SK-N-SH (cell line): ENCODE data around the gene RPS5. TPM values are rescaled to one million over a fixed set of nuclear protein-coding genes. Genes with fewer than 3 reads are reported as not detected.

ENCODE experiments used
- CTCF ChIA-PET: fragments of 300-600, 350-600 bp; formaldehyde crosslinking; extraction: SDS; loops from one replicate; lab custom pipeline; 2021; lab: Yijun Ruan, JAX
- POLR2A ChIA-PET: fragments of 350-600 bp; sonication (Branson Sonifier 250); formaldehyde crosslinking; extraction: SDS; loops from one replicate; lab custom pipeline; 2020; ENCODE audit warnings: antibody characterized with exemption, inconsistent platforms; lab: Yijun Ruan, JAX
- DNase-seq: peaks from one replicate; pipeline ENCODE4 v3.0.0; 2012
- H2AFZ ChIP-seq: fragments of 200-600 bp; sonication (generic); 2 replicates; pipeline ENCODE4 v1.8.1; 2016; ENCODE audit warnings: antibody characterized with exemption, mild to moderate bottlenecking, low read depth
- H3F3A ChIP-seq: fragments of 200-600 bp; sonication (generic); replicated peaks from 2 replicates; pipeline ENCODE3; 2016; ENCODE audit warnings: antibody characterized with exemption, mild to moderate bottlenecking; ENCODE audit not compliant: insufficient read depth
- H3K27ac ChIP-seq, 2 experiments: fragments of 200-500 bp in 1 of 2; fragments of 200-600 bp in 1 of 2; sonication (Bioruptor generic) in 1 of 2; sonication (generic), shearing (Covaris generic) in 1 of 2; 2 replicates each; pipeline versions ENCODE4 v1.5.1 to v1.6.1; 2014 to 2016; ENCODE audit warnings: low read depth in 2 of 2, inconsistent platforms in 1 of 2, low read length in 1 of 2, mild to moderate bottlenecking in 1 of 2, mixed read lengths in 1 of 2
- H3K27me3 ChIP-seq: fragments of 200-600 bp; sonication (generic), shearing (Covaris generic); 2 replicates; pipeline ENCODE4 v1.6.1; 2016; ENCODE audit warnings: mixed run types; ENCODE audit not compliant: insufficient read depth
- H3K36me3 ChIP-seq, 2 experiments: fragments of 200-500 bp in 1 of 2; fragments of 200-600 bp in 1 of 2; sonication (Bioruptor generic) in 1 of 2; sonication (generic) in 1 of 2; replicated peaks in 1 of 2; 2 replicates each; pipeline versions ENCODE3 to v1.5.1; 2014 to 2016; ENCODE audit warnings: low read length in 1 of 2, mild to moderate bottlenecking in 1 of 2; ENCODE audit not compliant: insufficient read depth in 2 of 2, control insufficient read depth in 1 of 2
- H3K4me1 ChIP-seq, 2 experiments: fragments of 200-500 bp in 1 of 2; fragments of 200-600 bp in 1 of 2; sonication (Bioruptor generic) in 1 of 2; sonication (generic), shearing (Covaris generic) in 1 of 2; 2 replicates each; pipeline versions ENCODE4 v1.5.1 to v1.6.1; 2014 to 2016; ENCODE audit warnings: low read depth in 1 of 2, low read length in 1 of 2, mixed run types in 1 of 2; ENCODE audit not compliant: insufficient read depth in 2 of 2, control insufficient read depth in 1 of 2
- H3K4me2 ChIP-seq: fragments of 200-600 bp; sonication (generic), shearing (Covaris generic); 2 replicates; pipeline ENCODE4 v1.6.1; 2017; ENCODE audit warnings: mixed run types
- H3K4me3 ChIP-seq, 2 experiments: fragments of 200-500 bp in 1 of 2; fragments of 200-600 bp in 1 of 2; sonication (Bioruptor generic) in 1 of 2; sonication (generic), shearing (Covaris generic) in 1 of 2; 2 replicates each; pipeline versions ENCODE4 v1.5.1 to v1.8.1; 2014 to 2016; ENCODE audit warnings: low read depth in 2 of 2, inconsistent platforms in 1 of 2, low read length in 1 of 2, mild to moderate bottlenecking in 1 of 2, mixed read lengths in 1 of 2, moderate library complexity in 1 of 2
- H3K79me2 ChIP-seq: fragments of 200-600 bp; sonication (generic); 2 replicates; pipeline ENCODE4 v1.8.1; 2017; ENCODE audit warnings: mild to moderate bottlenecking; ENCODE audit not compliant: insufficient read depth
- H3K9ac ChIP-seq: fragments of 200-600 bp; sonication (generic); 2 replicates; pipeline ENCODE4 v1.6.1; 2017; ENCODE audit warnings: mixed run types
- H3K9me2 ChIP-seq: fragments of 200-600 bp; sonication (generic); 2 replicates; pipeline ENCODE4 v1.6.1; 2017; ENCODE audit warnings: mixed run types
- H3K9me3 ChIP-seq: fragments of 200-600 bp; sonication (generic); 2 replicates; pipeline ENCODE4 v1.6.1; 2017; ENCODE audit warnings: mixed run types, mild to moderate bottlenecking, moderate library complexity
- H4K20me1 ChIP-seq: fragments of 200-600 bp; sonication (generic); 2 replicates; pipeline ENCODE4 v1.6.1; 2017; ENCODE audit warnings: mild to moderate bottlenecking, mixed run types; ENCODE audit not compliant: insufficient read depth
- CHD2 ChIP-seq: fragments of 150-350 bp; IDR thresholded peaks from 2 replicates; pipeline ENCODE4 v1.6.1; 2018; ENCODE audit warnings: low read length; ENCODE audit not compliant: partially characterized antibody
- ELF1 ChIP-seq: IDR thresholded peaks from 2 replicates; pipeline ENCODE4 v1.4.0; 2012
- EP300 ChIP-seq, 2 experiments: IDR thresholded peaks; 2 replicates each; pipeline versions ENCODE4 v1.4.0 to v1.6.1; 2012; ENCODE audit warnings: borderline replicate concordance in 1 of 2, low read depth in 1 of 2, low read length in 1 of 2
- FOXJ3 ChIP-seq: sonication (generic); formaldehyde crosslinking; IDR thresholded peaks from 2 replicates; pipeline ENCODE4 v1.5.1; 2020; ENCODE audit warnings: mild to moderate bottlenecking, missing genetic modification reagents
- GABPA ChIP-seq: IDR thresholded peaks from 2 replicates; pipeline ENCODE4 v1.4.0; 2012; ENCODE audit warnings: low read depth, mild to moderate bottlenecking
- GATA2 ChIP-seq: sonication (generic); formaldehyde crosslinking; IDR thresholded peaks from 2 replicates; pipeline ENCODE4 v1.5.0; 2020; ENCODE audit warnings: mild to moderate bottlenecking, missing genetic modification reagents
- IRF3 ChIP-seq: fragments of 150-350 bp; IDR thresholded peaks from 2 replicates; pipeline ENCODE4 v1.6.1; 2016; ENCODE audit warnings: mild to moderate bottlenecking, low read depth, low read length
- JUND ChIP-seq: IDR thresholded peaks from 2 replicates; pipeline ENCODE4 v1.4.0; 2012
- MEF2A ChIP-seq: IDR thresholded peaks from 2 replicates; pipeline ENCODE4 v1.4.0; 2012; ENCODE audit warnings: low read depth, borderline replicate concordance
- NFIC ChIP-seq: IDR thresholded peaks from 2 replicates; pipeline ENCODE4 v1.4.0; 2012; ENCODE audit warnings: borderline replicate concordance
- NRF1 ChIP-seq: IDR thresholded peaks from 2 replicates; pipeline ENCODE4 v1.6.1; 2012; ENCODE audit warnings: low read depth, mild to moderate bottlenecking, low read length
- REST ChIP-seq: IDR thresholded peaks from 2 replicates; pipeline ENCODE4 v1.6.1; 2012; ENCODE audit warnings: mild to moderate bottlenecking, low read depth, low read length, moderate library complexity
- SMC3 ChIP-seq: IDR thresholded peaks from 2 replicates; pipeline ENCODE4 v1.6.1; 2012; ENCODE audit warnings: low read depth, low read length, improper control_type of control experiment
- TAF1 ChIP-seq: IDR thresholded peaks from 2 replicates; pipeline ENCODE4 v1.6.1; 2012; ENCODE audit warnings: low read depth, mild to moderate bottlenecking, low read length, moderate library complexity, borderline replicate concordance
- TEAD4 ChIP-seq: IDR thresholded peaks from 2 replicates; pipeline ENCODE4 v1.4.0; 2012; ENCODE audit warnings: mild to moderate bottlenecking, borderline replicate concordance; ENCODE audit not compliant: insufficient read depth
- USF2 ChIP-seq: fragments of 150-350 bp; IDR thresholded peaks from 2 replicates; pipeline ENCODE4 v1.6.1; 2017; ENCODE audit warnings: antibody characterized with exemption, low read length, low read depth, borderline replicate concordance
- YY1 ChIP-seq: IDR thresholded peaks from 2 replicates; pipeline ENCODE4 v1.4.0; 2012; ENCODE audit warnings: low read depth, mild to moderate bottlenecking
- WGBS: methylation state at CpG from one replicate; pipeline ENCODE4 v1.1.6; 2017; ENCODE audit warnings: low lambda C conversion rate; 5-methylcytosine and 5-hydroxymethylcytosine counted together
- polyA plus RNA-seq, 3 experiments: library from polyadenylated mRNA; depleted of rRNA; stranded (reverse); fragments of >200 nt; gene quantifications; 2 replicates each; pipeline ENCODE4 v1.2.3, GENCODE V29; 2012
- TF ChIP-seq, protein P1 (sequence below): IDR thresholded peaks from 2 replicates; pipeline ENCODE4 v1.4.0; 2012; ENCODE audit warnings: low read depth
- TF ChIP-seq, protein P2 (sequence below): IDR thresholded peaks from 2 replicates; pipeline ENCODE4 v1.4.0; 2012; ENCODE audit warnings: low read depth, borderline replicate concordance

The RPS5 gene
- polyA plus RNA-seq, 1 of the 3 experiments (the other 2 are of a cell fraction) = 4,334 TPM

DNA sequence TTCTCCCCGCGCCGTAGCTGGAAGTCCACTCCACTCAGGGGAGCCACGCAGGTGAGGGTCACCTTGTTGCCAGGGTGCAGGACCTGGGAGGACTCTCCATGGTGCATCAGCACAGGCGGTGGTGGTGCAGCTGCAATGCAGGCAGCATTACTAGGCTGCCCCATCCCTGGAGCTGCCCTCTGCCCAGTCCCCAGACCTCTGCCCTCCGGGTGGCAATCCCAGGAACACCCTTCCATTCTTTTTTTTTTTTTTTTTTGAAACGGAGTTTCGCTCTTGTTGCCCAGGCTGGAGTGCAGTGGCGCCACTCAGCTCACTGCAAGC lies 35.6 kb upstream of the RPS5 start:
- DNase-seq = no peak
- TF ChIP-seq NFIC (no peak), TAF1 (no peak), CHD2 (no peak), FOXJ3 (CRISPR knock-in tag) (no peak), YY1 (no peak), NRF1 (no peak), GABPA (no peak), TEAD4 (no peak), SMC3 (no peak), ELF1 (no peak), GATA2 (no peak), REST (no peak), EP300 (IDR thresholded peaks at IDR 0.05; ENCODE audit: borderline replicate concordance in 1 of 2, low read depth in 1 of 2, low read length in 1 of 2) (no peak), USF2 (no peak), MEF2A (no peak), JUND (no peak), IRF3 (no peak)
- TF ChIP-seq, protein P1, sequence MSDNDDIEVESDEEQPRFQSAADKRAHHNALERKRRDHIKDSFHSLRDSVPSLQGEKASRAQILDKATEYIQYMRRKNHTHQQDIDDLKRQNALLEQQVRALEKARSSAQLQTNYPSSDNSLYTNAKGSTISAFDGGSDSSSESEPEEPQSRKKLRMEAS = no peak
- TF ChIP-seq, protein P2, sequence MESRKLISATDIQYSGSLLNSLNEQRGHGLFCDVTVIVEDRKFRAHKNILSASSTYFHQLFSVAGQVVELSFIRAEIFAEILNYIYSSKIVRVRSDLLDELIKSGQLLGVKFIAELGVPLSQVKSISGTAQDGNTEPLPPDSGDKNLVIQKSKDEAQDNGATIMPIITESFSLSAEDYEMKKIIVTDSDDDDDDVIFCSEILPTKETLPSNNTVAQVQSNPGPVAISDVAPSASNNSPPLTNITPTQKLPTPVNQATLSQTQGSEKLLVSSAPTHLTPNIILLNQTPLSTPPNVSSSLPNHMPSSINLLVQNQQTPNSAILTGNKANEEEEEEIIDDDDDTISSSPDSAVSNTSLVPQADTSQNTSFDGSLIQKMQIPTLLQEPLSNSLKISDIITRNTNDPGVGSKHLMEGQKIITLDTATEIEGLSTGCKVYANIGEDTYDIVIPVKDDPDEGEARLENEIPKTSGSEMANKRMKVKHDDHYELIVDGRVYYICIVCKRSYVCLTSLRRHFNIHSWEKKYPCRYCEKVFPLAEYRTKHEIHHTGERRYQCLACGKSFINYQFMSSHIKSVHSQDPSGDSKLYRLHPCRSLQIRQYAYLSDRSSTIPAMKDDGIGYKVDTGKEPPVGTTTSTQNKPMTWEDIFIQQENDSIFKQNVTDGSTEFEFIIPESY = no peak
- H4K20me1 ChIP-seq = no peaks in the 10 kb centered on the region
- peaks cover 38% of the 10 kb centered on the region for H3K79me2 ChIP-seq
- no peak overlapping the region for H2AFZ ChIP-seq
- H3K9ac ChIP-seq = no peak overlapping the region
- no peak overlapping the region for H3K27ac ChIP-seq
- ChIA-PET CTCF (interaction anchor here (1.3 kb wide), 1 partner anchor 23 kb away, joined by 4 read pairs; no protein-coding TSS in a partner anchor), POLR2A (interaction anchor here (3.6 kb wide), 1 partner anchor 11 kb away, joined by 18 read pairs; the partner anchor contains the start of gene ZNF497)
- peaks cover 2 to 4% of the 10 kb centered on the region in 2 experiments for H3K36me3 ChIP-seq
- H3K4me3 ChIP-seq = no peak overlapping the region
- H3K4me2 ChIP-seq = no peak overlapping the region
- WGBS = 95% methylated on average over 5 of the region's 9 CpGs
- no peaks in the 10 kb centered on the region for H3K27me3 ChIP-seq
- no peaks in the 10 kb centered on the region for H3F3A ChIP-seq
- no peaks in the 10 kb centered on the region for H3K9me2 ChIP-seq
- no peaks in the 10 kb centered on the region for H3K9me3 ChIP-seq
- peaks cover 0 to under 1% of the 10 kb centered on the region in 2 experiments; a peak in 2 of 4 replicates for H3K4me1 ChIP-seq
